ENCODE measurements around the gene PJA1.
A peak's percentile ranks its signal among the peaks of the same experiment; 100 is the strongest.

The PJA1 gene

GRCh38 chrX:69153060-69153730, 12.1 kb downstream of the PJA1 start:
- H3K36me3 Mint-ChIP-seq: no peaks in the 10 kb centered on the region
- H3K4me1 Mint-ChIP-seq: no peaks in the 10 kb centered on the region
- H3K4me3 Mint-ChIP-seq: no peak overlapping the region
- no peak overlapping the region for H3K27ac Mint-ChIP-seq
- H3K9me3 Mint-ChIP-seq: no peaks in the 10 kb centered on the region
- peaks cover 1% of the 10 kb centered on the region for H3K27me3 Mint-ChIP-seq

- no peaks in the 10 kb centered on the region for H3K4me1 Mint-ChIP-seq
- no peaks in the 10 kb centered on the region for H3K36me3 Mint-ChIP-seq
- H3K4me3 Mint-ChIP-seq: no peak overlapping the region
- H3K27me3 Mint-ChIP-seq: peaks cover 1% of the 10 kb centered on the region
- H3K27ac Mint-ChIP-seq: no peak overlapping the region
- no peaks in the 10 kb centered on the region for H3K9me3 Mint-ChIP-seq
Measured at GRCh38 chrX:69152417-69152841, 12.8 kb downstream of the PJA1 start.

DNA sequence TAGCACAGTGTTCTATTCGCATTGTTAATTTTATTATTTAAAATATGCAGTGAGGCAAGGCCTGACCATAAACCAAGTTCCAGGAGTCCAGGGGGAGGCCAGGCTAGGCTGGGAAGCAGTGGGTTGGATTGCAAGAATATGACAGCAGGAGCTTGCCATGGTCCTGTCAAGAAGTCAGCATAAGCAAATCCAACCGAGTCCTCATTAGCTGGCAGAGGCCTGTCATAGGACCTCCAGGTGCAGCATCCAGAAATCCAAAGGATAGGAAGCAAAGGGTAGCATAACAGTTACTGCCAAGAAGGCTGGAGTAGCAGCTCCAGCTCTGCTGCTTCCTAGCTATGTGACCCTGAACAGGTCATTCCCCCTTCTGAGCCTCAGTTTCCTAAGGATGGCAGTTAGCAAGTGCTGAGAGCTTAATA, 13.4 kb downstream of the PJA1 start:
- H3K36me3 Mint-ChIP-seq: no peaks in the 10 kb centered on the region
- H3K27me3 Mint-ChIP-seq: peaks cover 1% of the 10 kb centered on the region
- no peaks in the 10 kb centered on the region for H3K9me3 Mint-ChIP-seq
- H3K27ac Mint-ChIP-seq: no peak overlapping the region
- no peak overlapping the region for H3K4me3 Mint-ChIP-seq
- H3K4me1 Mint-ChIP-seq: no peaks in the 10 kb centered on the region

- H3K4me3 Mint-ChIP-seq: no peak overlapping the region
- H3K36me3 Mint-ChIP-seq: no peaks in the 10 kb centered on the region
- no peaks in the 10 kb centered on the region for H3K4me1 Mint-ChIP-seq
- peaks cover 1% of the 10 kb centered on the region for H3K27me3 Mint-ChIP-seq
- H3K9me3 Mint-ChIP-seq: no peaks in the 10 kb centered on the region
- H3K27ac Mint-ChIP-seq: no peak overlapping the region
Measured at GRCh38 chrX:69150281-69150960, 14.8 kb downstream of the PJA1 start.

DNA sequence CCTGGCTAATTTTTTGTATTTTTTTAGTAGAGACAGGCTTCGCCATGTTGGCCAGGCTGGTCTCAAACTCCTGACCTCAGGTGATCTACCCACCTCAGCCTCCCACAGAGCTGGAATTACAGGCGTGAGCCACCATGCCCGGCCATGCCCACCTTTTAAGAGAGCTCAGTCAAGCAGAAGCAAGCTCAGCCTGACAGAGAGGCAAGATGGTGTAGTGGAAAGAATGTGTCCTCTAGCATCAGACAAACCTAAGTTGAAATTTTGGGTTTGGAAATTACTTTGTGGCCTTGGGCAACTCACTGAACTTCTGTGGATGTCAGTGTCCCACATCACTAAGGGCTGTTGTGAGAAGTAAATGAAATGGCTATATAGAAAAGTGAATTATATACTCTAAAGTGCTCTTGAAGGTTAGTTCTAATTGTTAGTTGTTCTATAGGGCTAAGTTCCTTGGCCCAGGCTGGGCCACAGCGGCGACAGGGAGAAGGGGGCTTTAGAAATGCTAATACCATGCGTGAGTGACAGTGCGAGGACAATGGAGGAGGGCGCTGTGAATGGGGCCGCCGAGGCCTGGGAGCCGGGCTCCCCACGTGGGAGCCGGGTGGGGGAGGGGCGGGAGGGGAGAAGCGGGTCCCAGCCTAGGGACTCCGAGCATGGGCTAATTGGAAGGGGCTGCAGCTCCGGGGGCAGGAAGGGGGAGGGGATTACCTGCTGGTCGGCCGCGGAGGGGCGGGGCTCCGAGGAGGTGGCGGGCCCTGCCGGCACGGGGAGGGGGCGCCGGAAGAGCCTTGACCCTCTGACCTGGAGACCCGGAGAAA, 15.6 kb downstream of the PJA1 start:
- Mint-ChIP-seq H3K27ac (no peak overlapping the region), H3K27me3 (peaks cover 1% of the 10 kb centered on the region), H3K4me3 (no peak overlapping the region)

DNA sequence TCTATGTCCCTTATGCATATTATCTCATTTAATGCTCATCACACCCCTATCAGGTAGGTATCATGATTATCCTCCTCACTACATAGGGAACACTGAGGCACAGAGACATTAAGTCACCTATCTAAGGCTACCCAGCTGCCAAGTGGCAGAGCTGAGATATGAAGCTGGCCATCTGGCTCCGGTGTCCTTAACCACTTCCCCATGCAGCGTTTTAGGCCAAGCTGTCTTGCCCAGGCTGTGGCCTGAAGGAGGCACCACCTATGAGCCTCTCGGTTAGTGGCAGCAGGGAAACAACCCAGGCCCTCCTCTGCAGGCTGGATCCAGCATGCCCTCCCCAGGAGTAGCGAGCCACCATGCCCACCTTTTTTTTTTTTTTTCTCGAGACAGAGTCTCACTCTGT, 16.3 kb downstream of the PJA1 start:
- Mint-ChIP-seq H3K27ac (no peak overlapping the region), H3K4me3 (no peak overlapping the region), H3K27me3 (peaks cover 1% of the 10 kb centered on the region), H3K36me3 (no peaks in the 10 kb centered on the region), H3K9me3 (no peaks in the 10 kb centered on the region), H3K4me1 (no peaks in the 10 kb centered on the region)

More for the DNA sequence above, 15.6 kb downstream of the PJA1 start:
- Mint-ChIP-seq H3K4me1 (no peaks in the 10 kb centered on the region), H3K36me3 (no peaks in the 10 kb centered on the region), H3K9me3 (no peaks in the 10 kb centered on the region)

DNA sequence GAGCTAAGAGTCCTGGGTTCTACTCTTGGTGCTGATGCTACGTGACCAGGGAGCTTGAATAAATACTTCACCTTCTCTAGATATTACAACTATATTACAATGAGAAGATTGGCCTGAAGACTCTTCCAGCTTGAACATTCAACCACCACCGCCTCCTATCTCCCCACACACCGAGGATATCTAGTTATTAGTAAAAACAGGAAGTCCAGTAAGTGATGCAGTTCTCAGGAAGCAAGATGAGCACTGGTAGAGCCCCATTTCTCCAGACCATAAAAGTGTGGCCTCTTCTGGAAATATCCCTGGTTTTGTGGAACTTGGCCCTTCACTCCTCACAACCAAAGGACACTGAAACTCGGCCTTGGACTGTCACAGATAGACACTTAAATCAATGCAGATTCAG, 18.5 kb downstream of the PJA1 start:
- no peaks in the 10 kb centered on the region for H3K36me3 Mint-ChIP-seq
- no peak overlapping the region for H3K4me3 Mint-ChIP-seq
- H3K4me1 Mint-ChIP-seq: no peaks in the 10 kb centered on the region
- H3K27me3 Mint-ChIP-seq: peaks cover 1% of the 10 kb centered on the region
- no peak overlapping the region for H3K27ac Mint-ChIP-seq
- no peaks in the 10 kb centered on the region for H3K9me3 Mint-ChIP-seq

- Mint-ChIP-seq H3K4me1 (no peaks in the 10 kb centered on the region), H3K36me3 (no peaks in the 10 kb centered on the region), H3K27me3 (peaks cover 1% of the 10 kb centered on the region), H3K4me3 (no peak overlapping the region), H3K9me3 (no peaks in the 10 kb centered on the region), H3K27ac (no peak overlapping the region)
Measured at GRCh38 chrX:69145714-69146113, 19.5 kb downstream of the PJA1 start.

DNA sequence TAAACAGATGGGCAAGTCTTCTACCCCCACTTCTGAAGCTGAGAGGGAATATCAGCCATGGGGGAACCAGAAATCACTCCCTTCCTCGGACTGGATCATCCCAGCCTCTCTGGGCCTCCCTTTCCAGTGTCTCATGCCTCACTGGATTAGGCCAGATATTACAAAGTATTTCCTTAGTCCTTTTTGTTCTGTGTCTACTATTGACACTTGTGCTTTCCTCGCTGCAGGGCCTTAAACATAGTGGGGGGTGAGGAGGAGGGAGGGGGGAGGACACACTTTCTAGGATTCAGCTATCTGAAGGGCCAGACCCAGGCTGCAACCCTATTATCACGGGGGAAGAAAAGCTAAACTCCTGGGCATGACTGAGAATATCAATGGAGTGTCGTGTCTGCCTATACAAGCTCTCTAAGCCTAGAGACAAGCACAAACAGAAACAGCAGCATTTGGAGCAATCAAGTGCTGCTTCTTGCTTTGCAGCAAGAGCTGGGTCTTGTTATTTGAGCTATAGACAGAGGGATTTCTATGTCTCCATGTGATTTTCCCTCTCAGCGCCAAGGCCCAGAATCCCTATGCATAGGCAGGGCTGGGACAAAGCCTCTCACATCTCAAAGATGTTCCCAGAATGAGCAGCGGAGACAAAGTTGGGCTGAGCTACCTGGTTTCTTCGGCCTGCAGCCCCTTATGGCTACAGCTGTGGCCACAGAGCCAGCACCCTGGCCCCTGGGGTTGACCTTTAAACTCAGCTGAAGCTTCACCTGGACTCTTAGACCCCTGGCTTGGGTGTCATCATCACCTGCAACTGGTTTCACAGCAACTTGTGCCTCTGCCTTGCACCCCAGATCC, 20.2 kb downstream of the PJA1 start:
- no peaks in the 10 kb centered on the region for H3K36me3 Mint-ChIP-seq
- H3K4me3 Mint-ChIP-seq: no peak overlapping the region
- no peak overlapping the region for H3K27ac Mint-ChIP-seq
- H3K27me3 Mint-ChIP-seq: peaks cover 1% of the 10 kb centered on the region
- H3K4me1 Mint-ChIP-seq: no peaks in the 10 kb centered on the region
- H3K9me3 Mint-ChIP-seq: no peaks in the 10 kb centered on the region

GRCh38 chrX:69143530-69143929, 21.7 kb downstream of the PJA1 start:
- Mint-ChIP-seq H3K4me1 (no peaks in the 10 kb centered on the region), H3K36me3 (no peaks in the 10 kb centered on the region)

DNA sequence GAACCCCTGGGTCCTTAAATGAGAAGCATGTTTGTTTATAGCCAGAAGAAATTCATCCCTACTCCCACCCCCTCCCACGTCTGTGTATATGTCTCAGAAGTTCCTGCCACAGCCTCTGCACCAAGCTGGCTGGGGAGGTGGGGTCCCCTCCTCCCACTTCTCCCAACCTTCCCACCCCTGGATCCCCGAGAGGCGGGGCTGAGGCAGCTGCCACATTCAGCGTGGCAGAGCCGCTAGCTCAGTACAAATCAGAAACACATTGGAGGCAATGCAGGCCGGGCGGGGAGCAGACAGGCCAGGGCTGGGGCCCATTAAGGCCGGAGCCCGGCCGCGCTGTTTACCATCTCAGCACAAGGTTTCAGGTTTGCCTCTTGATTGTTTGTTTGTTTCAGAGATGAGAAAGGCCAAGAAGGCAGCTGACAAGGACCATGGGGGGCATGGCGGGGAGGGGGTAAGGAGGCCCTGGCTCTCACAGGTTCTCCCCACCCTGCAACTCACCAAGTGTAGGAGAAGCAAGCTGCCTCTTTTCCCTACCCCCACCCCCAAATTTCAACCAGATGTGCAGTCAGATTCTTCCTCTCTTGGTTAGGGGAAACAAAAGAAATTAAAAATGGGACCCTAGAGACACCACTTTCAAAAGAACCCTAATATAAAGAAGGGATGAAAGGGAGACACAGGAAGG, 22.3 kb downstream of the PJA1 start:
- Mint-ChIP-seq H3K27me3 (no peaks in the 10 kb centered on the region), H3K4me3 (no peak overlapping the region), H3K36me3 (no peaks in the 10 kb centered on the region), H3K27ac (no peak overlapping the region), H3K4me1 (no peaks in the 10 kb centered on the region), H3K9me3 (no peaks in the 10 kb centered on the region)

More at GRCh38 chrX:69143530-69143929, 21.7 kb downstream of the PJA1 start:
- no peak overlapping the region for H3K27ac Mint-ChIP-seq
- H3K27me3 Mint-ChIP-seq: no peaks in the 10 kb centered on the region
- H3K4me3 Mint-ChIP-seq: no peak overlapping the region
- no peaks in the 10 kb centered on the region for H3K9me3 Mint-ChIP-seq

DNA sequence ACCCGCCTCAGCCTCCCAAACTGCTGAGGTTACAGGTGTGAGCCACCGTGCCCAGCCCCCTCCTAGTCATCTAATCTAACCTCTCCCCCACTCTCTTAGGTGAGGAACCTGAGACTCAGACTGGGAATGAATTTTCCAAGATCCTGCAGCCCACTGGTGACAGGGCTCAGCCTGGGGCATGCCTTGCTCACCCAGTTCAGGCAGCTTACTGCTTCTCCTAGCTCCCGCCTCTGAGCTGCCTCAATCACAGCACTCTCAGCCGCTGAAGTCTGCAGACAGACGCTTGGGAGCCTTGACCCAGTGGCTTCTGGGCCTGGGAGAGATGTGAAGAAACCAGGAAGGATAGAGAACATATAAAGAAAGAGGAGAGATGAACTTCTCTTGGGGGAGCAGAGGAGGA, 24.4 kb downstream of the PJA1 start:
- Mint-ChIP-seq H3K27ac (peak overlapping the region; percentile 17), H3K9me3 (no peaks in the 10 kb centered on the region), H3K4me1 (no peaks in the 10 kb centered on the region), H3K36me3 (no peaks in the 10 kb centered on the region), H3K27me3 (no peaks in the 10 kb centered on the region), H3K4me3 (no peak overlapping the region)

DNA sequence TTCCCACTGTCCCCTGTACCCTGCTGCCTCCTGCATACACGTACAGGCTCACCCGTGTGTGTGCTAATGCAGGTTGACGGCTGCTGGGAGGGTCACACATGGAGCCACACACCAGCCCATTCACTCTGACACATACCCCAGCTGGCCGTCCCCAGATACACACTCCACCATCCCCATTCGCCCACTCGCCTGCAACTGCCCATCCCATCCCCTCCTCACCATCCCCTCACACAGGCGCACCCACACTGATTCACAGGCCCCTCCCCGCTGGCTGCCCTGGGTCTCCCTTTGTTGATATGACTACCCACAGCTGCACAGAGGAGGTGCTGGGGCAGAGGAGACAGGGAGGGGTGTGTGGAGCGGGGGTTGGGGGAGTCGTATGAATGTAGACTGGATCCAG, 25.7 kb downstream of the PJA1 start:
- H3K36me3 Mint-ChIP-seq: no peaks in the 10 kb centered on the region
- no peaks in the 10 kb centered on the region for H3K4me1 Mint-ChIP-seq
- no peak overlapping the region for H3K4me3 Mint-ChIP-seq
- H3K27ac Mint-ChIP-seq: no peak overlapping the region
- no peaks in the 10 kb centered on the region for H3K27me3 Mint-ChIP-seq
- no peaks in the 10 kb centered on the region for H3K9me3 Mint-ChIP-seq

DNA sequence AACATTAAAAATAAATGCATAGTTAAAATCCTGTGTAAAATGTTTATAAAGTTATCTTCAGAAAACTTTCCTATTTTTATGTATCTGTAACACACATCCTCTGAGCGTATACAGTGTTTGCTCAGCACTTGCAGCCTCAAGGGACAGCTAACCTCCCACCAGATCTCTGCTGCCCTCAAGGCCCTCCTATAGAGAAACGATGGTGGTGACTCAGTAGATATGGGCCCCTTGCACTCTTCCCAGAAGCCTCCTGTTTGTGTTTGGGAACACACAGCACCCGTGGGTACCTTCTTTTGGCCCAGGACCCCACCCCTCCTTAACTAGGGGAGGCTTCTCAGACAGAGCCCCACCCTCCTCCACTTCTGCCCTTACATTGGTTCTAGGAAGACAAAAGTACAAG, 26.7 kb downstream of the PJA1 start:
- Mint-ChIP-seq H3K4me1 (no peaks in the 10 kb centered on the region), H3K4me3 (no peak overlapping the region), H3K9me3 (no peaks in the 10 kb centered on the region), H3K36me3 (no peaks in the 10 kb centered on the region), H3K27me3 (no peaks in the 10 kb centered on the region), H3K27ac (no peak overlapping the region)

DNA sequence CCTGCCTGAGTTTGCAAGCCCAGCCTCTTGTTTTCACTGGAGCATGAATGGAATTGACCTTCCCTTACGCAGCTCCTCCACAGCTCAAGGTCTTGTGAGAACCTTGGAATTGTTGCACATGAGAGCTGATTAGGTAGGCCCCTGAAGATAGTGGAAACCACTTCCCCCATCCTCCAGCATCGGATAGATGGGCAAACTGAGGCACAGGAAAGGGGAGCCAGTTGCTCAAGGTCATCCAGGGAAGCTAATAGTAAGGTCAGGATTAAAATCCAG, 27.2 kb downstream of the PJA1 start:
- no peak overlapping the region for H3K27ac Mint-ChIP-seq
- no peaks in the 10 kb centered on the region for H3K9me3 Mint-ChIP-seq
- H3K36me3 Mint-ChIP-seq: no peaks in the 10 kb centered on the region
- H3K4me1 Mint-ChIP-seq: no peaks in the 10 kb centered on the region
- H3K4me3 Mint-ChIP-seq: no peak overlapping the region
- H3K27me3 Mint-ChIP-seq: no peaks in the 10 kb centered on the region
